Muscle layer of colon (tissue), 2 donors: Measurements from ENCODE around the gene PALD1.

Source experiments
- H3K27ac ChIP-seq: one replicate; pipeline ENCODE4 v1.7.0; 2013; ENCODE audit warnings: low read depth, mild to moderate bottlenecking, low read length, moderate library complexity
- H3K27me3 ChIP-seq, 2 donors: one replicate each; pipeline ENCODE4 v1.7.0; 2013; ENCODE audit warnings: low read length in 2 of 2, mild to moderate bottlenecking in 2 of 2; ENCODE audit not compliant: insufficient read depth in 2 of 2, control insufficient read depth in 1 of 2
- H3K36me3 ChIP-seq: one replicate; pipeline ENCODE4 v1.7.0; 2013; ENCODE audit warnings: mild to moderate bottlenecking, low read length; ENCODE audit not compliant: insufficient read depth
- H3K4me1 ChIP-seq: one replicate; pipeline ENCODE4 v1.7.0; 2013; ENCODE audit warnings: mild to moderate bottlenecking, low read length; ENCODE audit not compliant: insufficient read depth
- H3K4me3 ChIP-seq, 2 donors: one replicate each; pipeline ENCODE4 v1.7.0; 2013; ENCODE audit warnings: low read length in 2 of 2, low read depth in 1 of 2, mild to moderate bottlenecking in 1 of 2, moderate library complexity in 1 of 2
- H3K9ac ChIP-seq: one replicate; pipeline ENCODE4 v1.7.0; 2013; ENCODE audit warnings: low read length
- H3K9me3 ChIP-seq: one replicate; pipeline ENCODE4 v1.7.0; 2013; ENCODE audit warnings: mild to moderate bottlenecking, low read length
- donor health status: abdominal sarcoma.
- donor health status: Adenocarcinoma of cecum.

Gene PALD1

DNA sequence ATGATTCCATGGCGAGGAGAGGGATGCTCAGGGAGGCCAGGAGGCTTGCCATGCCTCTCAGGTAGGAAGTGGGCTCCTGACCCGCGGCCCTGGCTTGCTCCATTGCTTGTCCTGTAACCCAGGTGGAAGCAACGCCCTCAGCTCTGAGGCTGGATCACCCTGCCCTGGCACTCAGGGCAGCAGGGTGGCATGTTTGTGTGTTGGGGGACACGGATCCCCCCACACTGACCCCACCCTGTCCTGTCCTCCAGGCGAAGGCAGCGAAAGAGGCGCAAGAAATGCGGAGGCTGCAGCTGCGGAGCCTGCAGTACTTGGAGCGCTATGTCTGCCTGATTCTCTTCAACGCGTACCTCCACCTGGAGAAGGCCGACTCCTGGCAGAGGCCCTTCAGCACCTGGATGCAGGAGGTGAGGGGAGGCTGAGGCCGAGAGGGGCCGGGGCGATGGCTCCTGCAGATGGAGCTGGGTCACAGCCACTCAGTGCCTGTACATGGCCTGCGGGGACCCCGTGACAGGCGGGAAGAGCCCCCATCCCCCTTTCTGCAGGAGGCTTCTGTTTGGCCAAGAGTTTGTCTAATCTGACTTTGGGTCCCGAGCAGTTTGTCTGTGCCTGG lies 85.7 kb downstream of the PALD1 start:
- Histone ChIP-seq H3K4me3 (no peak overlapping the region), H3K9ac (no peak overlapping the region), H3K27ac (no peak overlapping the region)

GRCh38 chr10:70564901-70565351 lies 86.4 kb downstream of the PALD1 start:
- H3K27ac ChIP-seq, result no peak overlapping the region
- no peak overlapping the region for H3K9ac ChIP-seq
- no peaks in the 10 kb centered on the region for H3K27me3 ChIP-seq
- no peak overlapping the region for H3K4me3 ChIP-seq
- H3K36me3 ChIP-seq, result peaks cover 4% of the 10 kb centered on the region
- H3K4me1 ChIP-seq, result no peaks in the 10 kb centered on the region
- no peaks in the 10 kb centered on the region for H3K9me3 ChIP-seq

More for the DNA sequence above, 85.7 kb downstream of the PALD1 start:
- H3K27me3 ChIP-seq, result no peaks in the 10 kb centered on the region
- H3K4me1 ChIP-seq, result no peaks in the 10 kb centered on the region
- no peaks in the 10 kb centered on the region for H3K9me3 ChIP-seq
- H3K36me3 ChIP-seq, result no peaks in the 10 kb centered on the region

DNA sequence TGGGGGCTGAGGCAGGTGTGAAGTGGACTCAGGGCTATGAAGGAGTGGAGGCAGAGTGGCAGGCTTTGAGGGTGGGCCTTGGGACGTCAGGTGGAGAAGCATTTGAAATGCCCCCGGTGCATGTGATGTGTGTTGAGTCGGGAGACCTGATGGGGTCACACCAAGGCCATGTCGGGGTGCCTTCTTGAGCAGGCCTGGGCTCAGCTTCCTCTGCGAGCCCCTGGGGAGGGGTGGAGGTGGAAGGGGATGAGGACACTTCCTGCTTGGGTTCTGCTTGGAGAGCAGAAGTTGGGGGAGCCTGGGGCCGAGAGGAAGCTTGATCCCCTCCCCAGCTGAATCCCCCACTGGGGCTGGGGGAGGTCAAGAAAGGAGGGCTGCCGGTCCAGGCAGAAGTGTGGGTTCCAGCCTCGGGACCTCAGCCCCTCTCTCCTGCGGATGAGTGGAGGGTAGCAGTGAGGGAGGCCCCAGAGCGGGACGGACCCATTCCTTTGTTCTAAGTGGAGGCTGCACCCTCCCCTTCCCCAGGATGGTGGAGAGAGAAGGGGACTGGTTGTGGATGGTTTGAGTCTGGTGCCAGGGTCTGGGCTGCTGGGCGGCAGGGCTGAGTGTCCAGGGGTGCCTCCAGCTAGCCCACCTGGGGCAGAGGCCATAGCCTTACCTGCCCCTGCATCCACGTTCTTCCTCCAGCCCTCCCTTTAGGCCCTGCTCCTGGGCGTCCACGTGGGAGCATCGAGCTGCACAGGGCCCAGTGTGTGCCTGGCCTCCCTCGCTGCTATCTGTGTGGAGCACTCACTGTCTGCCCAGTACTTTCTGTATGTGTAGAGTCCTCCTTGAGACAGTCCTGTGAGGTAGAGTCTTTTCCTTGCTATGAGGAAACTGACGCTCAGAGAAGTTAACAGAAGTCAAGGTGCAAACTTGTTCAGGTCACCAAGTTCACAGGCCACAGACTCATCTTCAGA lies 87.3 kb downstream of the PALD1 start:
- peaks cover 4% of the 10 kb centered on the region for H3K36me3 ChIP-seq
- no peaks in the 10 kb centered on the region for H3K27me3 ChIP-seq
- no peak overlapping the region for H3K27ac ChIP-seq
- H3K9me3 ChIP-seq, result no peaks in the 10 kb centered on the region
- no peak overlapping the region for H3K4me3 ChIP-seq
- no peaks in the 10 kb centered on the region for H3K4me1 ChIP-seq
- no peak overlapping the region for H3K9ac ChIP-seq

GRCh38 chr10:70566515-70567290 lies 88.1 kb downstream of the PALD1 start:
- no peaks in the 10 kb centered on the region for H3K4me1 ChIP-seq
- no peak overlapping the region for H3K4me3 ChIP-seq
- peaks cover 4% of the 10 kb centered on the region for H3K36me3 ChIP-seq
- H3K27ac ChIP-seq, result no peak overlapping the region
- H3K27me3 ChIP-seq, result no peaks in the 10 kb centered on the region
- H3K9ac ChIP-seq, result no peak overlapping the region
- no peaks in the 10 kb centered on the region for H3K9me3 ChIP-seq

GRCh38 chr10:70567603-70568002 lies 89.0 kb downstream of the PALD1 start:
- Histone ChIP-seq H3K27me3 (no peaks in the 10 kb centered on the region), H3K9ac (no peak overlapping the region), H3K9me3 (no peaks in the 10 kb centered on the region), H3K36me3 (peaks cover 4% of the 10 kb centered on the region), H3K27ac (no peak overlapping the region), H3K4me1 (no peaks in the 10 kb centered on the region), H3K4me3 (no peak overlapping the region)

GRCh38 chr10:70568113-70568512 lies 89.5 kb downstream of the PALD1 start:
- no peaks in the 10 kb centered on the region for H3K9me3 ChIP-seq
- H3K4me3 ChIP-seq, result no peak overlapping the region
- no peak overlapping the region for H3K27ac ChIP-seq
- H3K36me3 ChIP-seq, result peaks cover 4% of the 10 kb centered on the region
- H3K4me1 ChIP-seq, result no peaks in the 10 kb centered on the region
- no peaks in the 10 kb centered on the region for H3K27me3 ChIP-seq
- no peak overlapping the region for H3K9ac ChIP-seq

- Histone ChIP-seq H3K36me3 (peaks cover 4% of the 10 kb centered on the region), H3K4me1 (no peaks in the 10 kb centered on the region), H3K4me3 (no peak overlapping the region), H3K27ac (no peak overlapping the region), H3K27me3 (no peaks in the 10 kb centered on the region), H3K9ac (no peak overlapping the region), H3K9me3 (no peaks in the 10 kb centered on the region)
Observed at GRCh38 chr10:70568781-70569495, 90.4 kb downstream of the PALD1 start.

- H3K4me1 ChIP-seq, result peaks cover 10% of the 10 kb centered on the region
- no peak overlapping the region for H3K27ac ChIP-seq
- H3K4me3 ChIP-seq, result no peak overlapping the region
- H3K27me3 ChIP-seq, result no peaks in the 10 kb centered on the region
- no peaks in the 10 kb centered on the region for H3K9me3 ChIP-seq
- H3K9ac ChIP-seq, result no peak overlapping the region
- peaks cover 4% of the 10 kb centered on the region for H3K36me3 ChIP-seq
Observed at GRCh38 chr10:70571236-70571635, 92.7 kb downstream of the PALD1 start.

- no peak overlapping the region for H3K4me3 ChIP-seq
- no peak overlapping the region for H3K9ac ChIP-seq
- peaks cover 4% of the 10 kb centered on the region for H3K36me3 ChIP-seq
- no peaks in the 10 kb centered on the region for H3K9me3 ChIP-seq
- H3K27ac ChIP-seq, result no peak overlapping the region
- H3K4me1 ChIP-seq, result peaks cover 14% of the 10 kb centered on the region
- H3K27me3 ChIP-seq, result no peaks in the 10 kb centered on the region
Observed at GRCh38 chr10:70571636-70572439, 93.3 kb downstream of the PALD1 start.
